ENCODE measurements around the gene DNMT1.

Gene DNMT1

GRCh38 chr19:10112895-10113591 is 81.7 kb downstream of the DNMT1 start:
- DNase-seq = peak; percentile 47 to 63 (median 56)

GRCh38 chr19:10112037-10112761 is 82.6 kb downstream of the DNMT1 start:
- DNase-seq = peak in 3 of 5 donors; percentile 45 to 51 (median 49)

GRCh38 chr19:10111405-10111811 is 83.3 kb downstream of the DNMT1 start, which contains the start of gene P2RY11:
P2RY11 (plus strand) TSS chr19:10111693; CDS start chr19:10111722, 29 bp downstream.
- peak in 1 of 5 donors; percentile 60 for DNase-seq

- DNase-seq = no peak
These were observed 83.8 kb downstream of the DNMT1 start for GRCh38 chr19:10110972-10111317.

- DNase-seq = no peak
These were observed 84.4 kb downstream of the DNMT1 start for GRCh38 chr19:10110076-10110971.

GRCh38 chr19:10109528-10109927 is 85.2 kb downstream of the DNMT1 start:
- no peak for DNase-seq

GRCh38 chr19:10107817-10108367 is 86.9 kb downstream of the DNMT1 start:
- no peak for DNase-seq

GRCh38 chr19:10107254-10107653 is 87.5 kb downstream of the DNMT1 start:
- DNase-seq = no peak

GRCh38 chr19:10106100-10106936 is 88.4 kb downstream of the DNMT1 start, which contains the start of gene PPAN:
PPAN (plus strand) TSS chr19:10106362; CDS start chr19:10106395, 33 bp downstream.
- DNase-seq = peak; percentile 96 to 99 (median 98)

GRCh38 chr19:10105509-10106099 is 89.1 kb downstream of the DNMT1 start:
- peak; percentile 44 to 70 (median 60) for DNase-seq

- DNase-seq = peak; percentile 66 to 94 (median 69)
These were observed 89.9 kb downstream of the DNMT1 start for GRCh38 chr19:10104665-10105508.

GRCh38 chr19:10104130-10104513 is 90.6 kb downstream of the DNMT1 start:
- DNase-seq = no peak

GRCh38 chr19:10102787-10103236 is 91.9 kb downstream of the DNMT1 start:
- DNase-seq = no peak

GRCh38 chr19:10100163-10100785 is 94.5 kb downstream of the DNMT1 start:
- no peak for DNase-seq

- no peak for DNase-seq
These were observed 98.2 kb downstream of the DNMT1 start for GRCh38 chr19:10096615-10096963.

GRCh38 chr19:10095948-10096614 is 98.7 kb downstream of the DNMT1 start:
- DNase-seq = peak; percentile 80 to 95 (median 84)

- no peak for DNase-seq
These were observed 99.2 kb downstream of the DNMT1 start for GRCh38 chr19:10095622-10095947.

GRCh38 chr19:10093295-10094186 is 101.2 kb downstream of the DNMT1 start:
- no peak for DNase-seq
